T-helper 2 cell (primary cell): ENCODE data around the gene NT5E.

ENCODE experiments used
- DNase-seq, 5 experiments: peaks; one replicate each; pipeline versions ENCODE4 v3.0.0 to v3.0.0-alpha.2; 2012 to 2022

NT5E gene

DNA sequence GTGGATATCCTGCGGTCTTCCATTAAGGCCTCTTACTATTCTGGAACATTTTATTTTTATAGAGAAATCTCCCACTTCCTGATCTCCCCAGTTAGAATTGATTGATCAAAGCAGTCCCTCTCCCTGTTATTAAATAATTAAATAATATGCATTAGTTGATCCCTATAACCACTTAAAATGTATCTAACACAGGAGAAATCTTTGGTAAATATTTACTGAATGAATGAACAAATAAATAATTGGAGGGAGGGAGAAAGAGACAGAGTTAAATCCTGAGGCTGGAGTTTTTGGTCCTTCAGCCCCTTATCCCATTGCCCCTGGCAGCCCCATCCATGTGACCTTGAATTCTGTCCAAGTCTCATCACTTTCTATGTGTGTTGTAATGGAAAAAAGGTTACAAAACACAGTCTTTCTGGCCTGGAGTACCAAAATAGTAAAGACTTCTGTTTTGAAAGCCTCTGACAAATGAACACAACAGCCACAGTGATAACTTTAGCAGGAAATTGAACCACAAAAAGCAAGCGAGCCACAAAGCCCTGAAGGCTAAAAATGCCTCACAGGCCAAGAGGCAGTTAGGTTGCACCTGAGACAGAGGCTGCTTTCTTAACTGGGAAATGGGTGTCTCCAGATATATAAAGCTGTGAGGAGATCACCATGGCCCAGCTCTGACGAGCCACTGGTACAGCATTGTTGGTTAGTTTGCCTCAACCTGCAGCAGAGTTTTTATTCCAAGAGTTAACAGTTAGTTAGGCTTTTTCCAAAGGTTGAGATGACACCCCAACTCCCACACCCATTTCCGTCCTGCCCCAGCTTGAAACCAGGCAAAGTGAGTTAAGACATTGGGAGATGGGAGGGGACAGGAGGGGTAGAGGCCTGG, 11.3 kb downstream of the NT5E start:
- DNase-seq = peak in 2 of 5 experiments; percentile 54 to 86

GRCh38 chr6:85461798-85462170, 11.9 kb downstream of the NT5E start:
- no peak for DNase-seq

DNA sequence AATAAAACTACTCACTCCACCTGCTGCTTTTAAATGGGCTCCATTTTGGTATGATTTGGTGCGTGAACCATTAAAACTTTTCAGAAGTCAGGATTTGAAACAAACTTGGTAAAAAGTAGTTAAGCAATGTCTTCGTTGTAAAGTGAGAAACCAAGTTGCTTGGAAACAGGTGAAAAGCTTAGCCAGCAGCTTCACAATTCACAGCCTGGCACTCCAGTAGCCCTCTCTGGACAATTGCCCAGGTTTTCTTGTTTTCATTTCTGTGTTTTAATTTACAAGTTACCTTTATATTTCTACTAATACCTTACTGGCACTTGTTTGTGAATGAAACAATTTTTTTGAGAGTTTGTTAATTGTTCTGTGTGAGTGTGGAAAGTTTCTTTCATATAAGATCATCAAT, 12.8 kb downstream of the NT5E start:
- no peak for DNase-seq

- DNase-seq = no peak
Observed at GRCh38 chr6:85463621-85464259, 13.9 kb downstream of the NT5E start.

GRCh38 chr6:85464260-85464644, 14.4 kb downstream of the NT5E start:
- DNase-seq = peak in 1 of 5 experiments; percentile 56

- peak in 1 of 5 experiments; percentile 15 for DNase-seq
Observed at GRCh38 chr6:85464722-85465150, 14.9 kb downstream of the NT5E start.

DNA sequence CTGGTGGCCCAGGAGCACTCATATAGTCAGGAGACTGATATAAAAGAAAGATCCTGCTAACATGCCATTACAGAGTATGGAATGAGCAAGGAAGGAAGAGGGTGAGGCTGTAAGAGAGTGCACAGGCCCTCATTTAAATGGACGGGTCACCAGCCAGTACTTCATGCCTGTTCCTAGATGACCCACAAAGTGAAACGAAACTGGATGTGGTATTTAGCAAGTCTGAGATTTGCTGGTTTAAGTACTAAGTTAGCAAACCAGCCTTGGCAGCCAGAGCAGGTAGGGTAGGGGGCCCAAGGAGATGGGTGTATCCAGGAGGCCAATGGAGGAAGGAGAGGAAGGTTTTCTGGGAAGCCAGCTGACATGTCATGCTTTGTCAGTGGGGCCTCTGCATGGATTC, 15.9 kb downstream of the NT5E start:
- peak in 1 of 5 experiments; percentile 34 for DNase-seq

- DNase-seq = no peak
Observed at GRCh38 chr6:85468326-85468725, 18.4 kb downstream of the NT5E start.

GRCh38 chr6:85469276-85470022, 19.6 kb downstream of the NT5E start:
- no peak for DNase-seq

DNA sequence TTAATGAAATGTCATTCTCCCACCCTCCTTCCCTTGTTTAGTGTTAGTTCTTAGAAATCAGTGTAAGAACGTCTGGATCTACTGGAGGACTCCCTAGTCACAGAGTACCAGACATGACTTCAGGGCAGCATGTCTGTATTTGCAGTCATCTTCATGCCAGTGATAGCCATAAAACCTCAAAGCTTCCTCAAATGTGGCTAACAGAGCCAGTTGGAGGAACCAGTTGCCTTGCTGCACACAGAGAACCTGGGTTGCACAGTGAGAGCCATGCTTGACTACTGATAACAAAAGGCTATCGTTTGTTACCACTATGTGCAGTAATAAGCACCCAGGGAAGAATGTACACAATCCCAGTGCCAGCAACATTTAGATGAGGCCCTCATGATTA, 20.1 kb downstream of the NT5E start:
- DNase-seq = no peak

GRCh38 chr6:85472744-85473143, 22.9 kb downstream of the NT5E start:
- no peak for DNase-seq

- no peak for DNase-seq
Observed at GRCh38 chr6:85473748-85474147, 23.9 kb downstream of the NT5E start.

DNA sequence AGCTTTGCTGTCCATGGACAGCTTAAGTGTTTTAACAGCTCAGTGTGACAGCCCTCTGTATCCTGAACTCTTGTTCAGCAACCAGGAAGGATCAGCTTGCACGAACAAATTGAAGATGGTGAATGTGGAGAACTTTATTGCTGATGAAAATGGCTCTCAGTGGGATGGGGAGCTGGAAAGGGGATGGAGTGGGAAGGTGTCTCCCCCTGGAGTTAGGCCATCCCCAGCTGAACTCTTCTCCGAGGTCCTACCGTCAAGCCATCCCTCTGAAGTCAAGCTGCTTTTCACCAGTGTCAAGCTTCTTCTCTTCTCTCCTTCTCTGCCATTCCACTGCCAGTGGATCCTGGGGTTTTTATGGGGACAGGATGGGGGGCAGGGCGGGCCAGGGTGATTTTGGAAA, 26.6 kb downstream of the NT5E start:
- no peak for DNase-seq

- no peak for DNase-seq
Observed at GRCh38 chr6:85479208-85479607, 29.3 kb downstream of the NT5E start.

- DNase-seq = no peak
Observed at GRCh38 chr6:85482206-85482904, 32.5 kb downstream of the NT5E start.

DNA sequence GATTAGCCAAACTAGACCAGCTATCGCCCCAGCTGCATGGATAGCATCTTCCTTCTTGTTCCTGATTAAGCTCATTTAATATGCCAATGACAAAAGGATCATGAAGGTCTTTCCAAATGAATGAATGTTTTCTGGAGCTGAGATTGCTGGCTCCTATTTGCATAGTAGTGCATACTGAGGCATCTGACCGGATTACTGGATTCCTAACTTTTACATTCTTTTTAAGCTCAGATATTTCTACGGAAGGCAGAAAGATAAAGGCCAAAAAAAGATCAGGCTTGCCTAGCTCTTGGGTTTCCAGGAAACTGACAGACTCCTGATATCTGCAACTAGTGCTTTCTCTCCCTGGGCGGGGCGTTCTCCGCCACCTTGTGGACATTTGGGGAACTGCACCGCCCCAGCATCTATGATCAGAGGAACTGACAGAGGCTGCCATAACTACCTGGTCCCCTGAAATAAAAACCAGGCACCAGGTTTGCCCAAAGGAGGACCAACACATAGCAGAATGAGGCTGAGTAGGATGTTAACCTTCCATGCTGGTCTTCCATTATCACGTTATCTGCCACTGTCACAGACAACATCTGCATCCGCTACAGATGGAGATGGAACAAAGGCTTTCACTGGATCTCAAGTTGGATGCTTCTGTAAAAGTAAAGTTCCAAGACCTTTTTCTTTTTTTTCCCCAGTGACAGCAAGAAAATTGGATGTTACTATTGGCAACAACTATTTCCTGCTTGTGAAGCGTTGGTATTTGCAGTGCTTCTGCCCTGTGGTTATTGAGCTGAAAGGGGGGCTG, 33.2 kb downstream of the NT5E start:
- DNase-seq = peak; percentile 34 to 69 (median 53)

DNA sequence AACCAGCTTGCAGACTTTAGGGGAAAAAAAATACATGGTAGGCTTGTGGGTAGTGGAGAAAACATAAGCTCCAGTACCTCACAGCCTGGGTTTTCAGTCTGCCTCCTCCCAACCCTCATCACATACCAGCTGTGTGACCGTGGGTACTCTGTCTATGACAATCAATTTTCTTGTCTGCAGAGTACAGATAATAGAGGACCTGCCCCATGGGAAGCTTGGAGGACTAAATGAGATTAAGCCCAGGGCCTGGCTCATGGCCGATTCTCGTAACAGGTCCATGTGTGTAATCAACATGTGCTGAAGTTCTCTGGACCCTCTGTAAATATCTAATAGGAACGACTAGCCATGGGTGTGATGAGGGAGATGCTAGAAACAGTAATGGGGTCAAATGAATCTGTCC, 34.0 kb downstream of the NT5E start:
- DNase-seq = no peak

DNA sequence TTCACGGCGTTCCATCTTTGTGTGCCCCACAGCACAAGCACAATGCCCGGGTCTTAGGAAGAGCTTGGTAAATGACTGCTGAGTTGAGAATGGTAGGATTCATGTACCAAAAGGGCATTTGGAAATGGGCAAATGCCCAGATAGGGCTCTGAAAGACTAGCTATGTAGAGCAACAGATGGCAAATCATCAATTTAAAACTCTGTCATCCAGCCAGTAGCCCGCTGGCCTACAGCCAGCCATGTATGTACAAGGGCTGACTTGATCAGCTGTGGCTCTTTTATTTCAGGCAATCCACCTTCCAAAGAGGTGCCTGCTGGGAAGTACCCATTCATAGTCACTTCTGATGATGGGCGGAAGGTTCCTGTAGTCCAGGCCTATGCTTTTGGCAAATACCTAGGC, 35.1 kb downstream of the NT5E start:
- no peak for DNase-seq

- no peak for DNase-seq
Observed at GRCh38 chr6:85490516-85491248, 40.8 kb downstream of the NT5E start.

GRCh38 chr6:85493389-85493788, 43.5 kb downstream of the NT5E start:
- DNase-seq = no peak
